Measurements from ENCODE around the gene GPRC6A.

GPRC6A gene

DNA sequence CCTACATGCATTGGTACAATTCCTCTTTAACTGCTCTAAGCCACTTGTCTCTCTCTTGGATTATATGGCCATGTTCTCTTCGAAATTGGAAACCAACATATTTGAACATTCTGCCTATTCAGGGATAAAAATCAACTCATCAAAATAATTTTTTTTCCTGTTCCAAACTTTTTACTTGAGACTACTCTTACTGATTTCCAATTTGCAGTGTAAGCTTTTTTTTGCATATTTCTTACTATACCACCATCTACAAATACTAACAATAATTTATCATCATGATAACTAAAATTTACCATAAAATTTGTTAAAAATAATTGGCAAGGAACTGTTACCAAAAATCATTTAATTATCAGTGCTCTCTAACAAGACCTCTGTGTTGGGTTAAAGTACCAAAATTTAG is 56.4 kb downstream of the GPRC6A start:
- no peak for TF ChIP-seq ZNF248 (tag by site-specific recombination; IDR thresholded peaks at IDR 0.05)
- no peak for TF ChIP-seq ZNF362 (tag by site-specific recombination; IDR thresholded peaks at IDR 0.05)
- no peak for TF ChIP-seq ZBTB44 (tag by site-specific recombination; IDR thresholded peaks at IDR 0.05)
- TF ChIP-seq, protein P1, sequence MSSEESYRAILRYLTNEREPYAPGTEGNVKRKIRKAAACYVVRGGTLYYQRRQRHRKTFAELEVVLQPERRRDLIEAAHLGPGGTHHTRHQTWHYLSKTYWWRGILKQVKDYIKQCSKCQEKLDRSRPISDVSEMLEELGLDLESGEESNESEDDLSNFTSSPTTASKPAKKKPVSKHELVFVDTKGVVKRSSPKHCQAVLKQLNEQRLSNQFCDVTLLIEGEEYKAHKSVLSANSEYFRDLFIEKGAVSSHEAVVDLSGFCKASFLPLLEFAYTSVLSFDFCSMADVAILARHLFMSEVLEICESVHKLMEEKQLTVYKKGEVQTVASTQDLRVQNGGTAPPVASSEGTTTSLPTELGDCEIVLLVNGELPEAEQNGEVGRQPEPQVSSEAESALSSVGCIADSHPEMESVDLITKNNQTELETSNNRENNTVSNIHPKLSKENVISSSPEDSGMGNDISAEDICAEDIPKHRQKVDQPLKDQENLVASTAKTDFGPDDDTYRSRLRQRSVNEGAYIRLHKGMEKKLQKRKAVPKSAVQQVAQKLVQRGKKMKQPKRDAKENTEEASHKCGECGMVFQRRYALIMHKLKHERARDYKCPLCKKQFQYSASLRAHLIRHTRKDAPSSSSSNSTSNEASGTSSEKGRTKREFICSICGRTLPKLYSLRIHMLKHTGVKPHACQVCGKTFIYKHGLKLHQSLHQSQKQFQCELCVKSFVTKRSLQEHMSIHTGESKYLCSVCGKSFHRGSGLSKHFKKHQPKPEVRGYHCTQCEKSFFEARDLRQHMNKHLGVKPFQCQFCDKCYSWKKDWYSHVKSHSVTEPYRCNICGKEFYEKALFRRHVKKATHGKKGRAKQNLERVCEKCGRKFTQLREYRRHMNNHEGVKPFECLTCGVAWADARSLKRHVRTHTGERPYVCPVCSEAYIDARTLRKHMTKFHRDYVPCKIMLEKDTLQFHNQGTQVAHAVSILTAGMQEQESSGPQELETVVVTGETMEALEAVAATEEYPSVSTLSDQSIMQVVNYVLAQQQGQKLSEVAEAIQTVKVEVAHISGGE (tag by site-specific recombination; conservative IDR thresholded peaks at IDR 0.05; ENCODE audit: low read depth), result no peak
- TF ChIP-seq, protein P2, sequence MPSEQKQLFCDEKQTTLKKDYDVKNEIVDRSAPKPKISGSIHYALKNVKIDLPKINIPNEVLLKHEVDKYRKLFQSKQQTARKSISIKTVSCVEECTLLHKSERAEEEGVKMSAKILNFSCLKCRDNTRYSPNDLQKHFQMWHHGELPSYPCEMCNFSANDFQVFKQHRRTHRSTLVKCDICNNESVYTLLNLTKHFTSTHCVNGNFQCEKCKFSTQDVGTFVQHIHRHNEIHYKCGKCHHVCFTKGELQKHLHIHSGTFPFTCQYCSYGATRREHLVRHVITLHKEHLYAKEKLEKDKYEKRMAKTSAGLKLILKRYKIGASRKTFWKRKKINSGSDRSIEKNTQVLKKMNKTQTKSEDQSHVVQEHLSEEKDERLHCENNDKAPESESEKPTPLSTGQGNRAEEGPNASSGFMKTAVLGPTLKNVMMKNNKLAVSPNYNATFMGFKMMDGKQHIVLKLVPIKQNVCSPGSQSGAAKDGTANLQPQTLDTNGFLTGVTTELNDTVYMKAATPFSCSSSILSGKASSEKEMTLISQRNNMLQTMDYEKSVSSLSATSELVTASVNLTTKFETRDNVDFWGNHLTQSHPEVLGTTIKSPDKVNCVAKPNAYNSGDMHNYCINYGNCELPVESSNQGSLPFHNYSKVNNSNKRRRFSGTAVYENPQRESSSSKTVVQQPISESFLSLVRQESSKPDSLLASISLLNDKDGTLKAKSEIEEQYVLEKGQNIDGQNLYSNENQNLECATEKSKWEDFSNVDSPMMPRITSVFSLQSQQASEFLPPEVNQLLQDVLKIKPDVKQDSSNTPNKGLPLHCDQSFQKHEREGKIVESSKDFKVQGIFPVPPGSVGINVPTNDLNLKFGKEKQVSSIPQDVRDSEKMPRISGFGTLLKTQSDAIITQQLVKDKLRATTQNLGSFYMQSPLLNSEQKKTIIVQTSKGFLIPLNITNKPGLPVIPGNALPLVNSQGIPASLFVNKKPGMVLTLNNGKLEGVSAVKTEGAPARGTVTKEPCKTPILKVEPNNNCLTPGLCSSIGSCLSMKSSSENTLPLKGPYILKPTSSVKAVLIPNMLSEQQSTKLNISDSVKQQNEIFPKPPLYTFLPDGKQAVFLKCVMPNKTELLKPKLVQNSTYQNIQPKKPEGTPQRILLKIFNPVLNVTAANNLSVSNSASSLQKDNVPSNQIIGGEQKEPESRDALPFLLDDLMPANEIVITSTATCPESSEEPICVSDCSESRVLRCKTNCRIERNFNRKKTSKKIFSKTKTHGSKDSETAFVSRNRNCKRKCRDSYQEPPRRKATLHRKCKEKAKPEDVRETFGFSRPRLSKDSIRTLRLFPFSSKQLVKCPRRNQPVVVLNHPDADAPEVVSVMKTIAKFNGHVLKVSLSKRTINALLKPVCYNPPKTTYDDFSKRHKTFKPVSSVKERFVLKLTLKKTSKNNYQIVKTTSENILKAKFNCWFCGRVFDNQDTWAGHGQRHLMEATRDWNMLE (tag by site-specific recombination; conservative IDR thresholded peaks at IDR 0.05; ENCODE audit: low read depth), result no peak
- no peak for TF ChIP-seq YY2 (tag by site-specific recombination; IDR thresholded peaks at IDR 0.05)
- no peak for TF ChIP-seq ZNF610 (tag by site-specific recombination; IDR thresholded peaks at IDR 0.05; ENCODE audit: borderline replicate concordance)
- no peak for TF ChIP-seq ZNF626 (tag by site-specific recombination; IDR thresholded peaks at IDR 0.05)
- TF ChIP-seq, protein P3, sequence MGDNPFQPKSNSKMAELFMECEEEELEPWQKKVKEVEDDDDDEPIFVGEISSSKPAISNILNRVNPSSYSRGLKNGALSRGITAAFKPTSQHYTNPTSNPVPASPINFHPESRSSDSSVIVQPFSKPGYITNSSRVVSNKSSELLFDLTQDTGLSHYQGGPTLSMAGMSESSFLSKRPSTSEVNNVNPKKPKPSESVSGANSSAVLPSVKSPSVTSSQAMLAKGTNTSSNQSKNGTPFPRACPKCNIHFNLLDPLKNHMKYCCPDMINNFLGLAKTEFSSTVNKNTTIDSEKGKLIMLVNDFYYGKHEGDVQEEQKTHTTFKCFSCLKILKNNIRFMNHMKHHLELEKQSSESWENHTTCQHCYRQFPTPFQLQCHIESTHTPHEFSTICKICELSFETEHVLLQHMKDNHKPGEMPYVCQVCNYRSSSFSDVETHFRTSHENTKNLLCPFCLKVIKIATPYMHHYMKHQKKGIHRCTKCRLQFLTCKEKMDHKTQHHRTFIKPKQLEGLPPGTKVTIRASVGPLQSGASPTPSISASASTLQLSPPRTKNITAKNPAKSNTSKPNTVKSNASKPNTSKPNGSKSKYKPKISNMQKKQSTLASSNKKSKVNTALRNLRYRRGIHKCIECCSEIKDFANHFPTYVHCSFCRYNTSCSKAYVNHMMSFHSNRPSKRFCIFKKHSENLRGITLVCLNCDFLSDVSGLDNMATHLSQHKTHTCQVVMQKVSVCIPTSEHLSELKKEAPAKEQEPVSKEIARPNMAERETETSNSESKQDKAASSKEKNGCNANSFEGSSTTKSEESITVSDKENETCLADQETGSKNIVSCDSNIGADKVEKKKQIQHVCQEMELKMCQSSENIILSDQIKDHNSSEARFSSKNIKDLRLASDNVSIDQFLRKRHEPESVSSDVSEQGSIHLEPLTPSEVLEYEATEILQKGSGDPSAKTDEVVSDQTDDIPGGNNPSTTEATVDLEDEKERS (tag by site-specific recombination; IDR thresholded peaks at IDR 0.05), result no peak
- no peak for TF ChIP-seq ZNF664 (tag by site-specific recombination; IDR thresholded peaks at IDR 0.05)
- no peak for TF ChIP-seq HOXA7 (CRISPR knock-in tag; IDR thresholded peaks at IDR 0.05; ENCODE audit: borderline replicate concordance)
- TF ChIP-seq ZNF768 (tag by site-specific recombination; IDR thresholded peaks at IDR 0.05), result no peak
- TF ChIP-seq, protein P4, sequence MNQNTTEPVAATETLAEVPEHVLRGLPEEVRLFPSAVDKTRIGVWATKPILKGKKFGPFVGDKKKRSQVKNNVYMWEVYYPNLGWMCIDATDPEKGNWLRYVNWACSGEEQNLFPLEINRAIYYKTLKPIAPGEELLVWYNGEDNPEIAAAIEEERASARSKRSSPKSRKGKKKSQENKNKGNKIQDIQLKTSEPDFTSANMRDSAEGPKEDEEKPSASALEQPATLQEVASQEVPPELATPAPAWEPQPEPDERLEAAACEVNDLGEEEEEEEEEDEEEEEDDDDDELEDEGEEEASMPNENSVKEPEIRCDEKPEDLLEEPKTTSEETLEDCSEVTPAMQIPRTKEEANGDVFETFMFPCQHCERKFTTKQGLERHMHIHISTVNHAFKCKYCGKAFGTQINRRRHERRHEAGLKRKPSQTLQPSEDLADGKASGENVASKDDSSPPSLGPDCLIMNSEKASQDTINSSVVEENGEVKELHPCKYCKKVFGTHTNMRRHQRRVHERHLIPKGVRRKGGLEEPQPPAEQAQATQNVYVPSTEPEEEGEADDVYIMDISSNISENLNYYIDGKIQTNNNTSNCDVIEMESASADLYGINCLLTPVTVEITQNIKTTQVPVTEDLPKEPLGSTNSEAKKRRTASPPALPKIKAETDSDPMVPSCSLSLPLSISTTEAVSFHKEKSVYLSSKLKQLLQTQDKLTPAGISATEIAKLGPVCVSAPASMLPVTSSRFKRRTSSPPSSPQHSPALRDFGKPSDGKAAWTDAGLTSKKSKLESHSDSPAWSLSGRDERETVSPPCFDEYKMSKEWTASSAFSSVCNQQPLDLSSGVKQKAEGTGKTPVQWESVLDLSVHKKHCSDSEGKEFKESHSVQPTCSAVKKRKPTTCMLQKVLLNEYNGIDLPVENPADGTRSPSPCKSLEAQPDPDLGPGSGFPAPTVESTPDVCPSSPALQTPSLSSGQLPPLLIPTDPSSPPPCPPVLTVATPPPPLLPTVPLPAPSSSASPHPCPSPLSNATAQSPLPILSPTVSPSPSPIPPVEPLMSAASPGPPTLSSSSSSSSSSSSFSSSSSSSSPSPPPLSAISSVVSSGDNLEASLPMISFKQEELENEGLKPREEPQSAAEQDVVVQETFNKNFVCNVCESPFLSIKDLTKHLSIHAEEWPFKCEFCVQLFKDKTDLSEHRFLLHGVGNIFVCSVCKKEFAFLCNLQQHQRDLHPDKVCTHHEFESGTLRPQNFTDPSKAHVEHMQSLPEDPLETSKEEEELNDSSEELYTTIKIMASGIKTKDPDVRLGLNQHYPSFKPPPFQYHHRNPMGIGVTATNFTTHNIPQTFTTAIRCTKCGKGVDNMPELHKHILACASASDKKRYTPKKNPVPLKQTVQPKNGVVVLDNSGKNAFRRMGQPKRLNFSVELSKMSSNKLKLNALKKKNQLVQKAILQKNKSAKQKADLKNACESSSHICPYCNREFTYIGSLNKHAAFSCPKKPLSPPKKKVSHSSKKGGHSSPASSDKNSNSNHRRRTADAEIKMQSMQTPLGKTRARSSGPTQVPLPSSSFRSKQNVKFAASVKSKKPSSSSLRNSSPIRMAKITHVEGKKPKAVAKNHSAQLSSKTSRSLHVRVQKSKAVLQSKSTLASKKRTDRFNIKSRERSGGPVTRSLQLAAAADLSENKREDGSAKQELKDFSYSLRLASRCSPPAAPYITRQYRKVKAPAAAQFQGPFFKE (tag by site-specific recombination; IDR thresholded peaks at IDR 0.05; ENCODE audit: borderline replicate concordance), result no peak
- TF ChIP-seq OSR2 (tag by site-specific recombination; IDR thresholded peaks at IDR 0.05), result no peak
- Histone ChIP-seq H3K9me3 (ENCODE audit: control insufficient read depth, insufficient read depth, low read depth, low read length) (no peaks in the 10 kb centered on the region), H3K4me1 (ENCODE audit: control insufficient read depth, insufficient read depth, low read length) (no peaks in the 10 kb centered on the region), H3K4me3 (ENCODE audit: low read depth, low read length) (no peak overlapping the region), H3K36me3 (ENCODE audit: control insufficient read depth in 2 of 2, insufficient read depth in 1 of 2, low read length in 2 of 2) (no peaks in the 10 kb centered on the region), H3K27ac (ENCODE audit: extremely low read depth, low read depth, low read length) (no peak overlapping the region)
- ChIA-PET CTCF (interaction anchor here (0.6 to 4.3 kb wide), 2 partner anchors 74 to 504 kb away, joined by 3 to 16 read pairs; no protein-coding TSS in a partner anchor), POLR2A (no interaction called here)

All from HEK293 (cell line).